Mononuclear cell (primary cell): ENCODE results near the gene POLD1. TPM values are rescaled to one million over a fixed set of nuclear protein-coding genes. Genes with fewer than 3 reads are reported as not detected.

ENCODE experiments used
- H3K27me3 ChIP-seq: 2 replicates; pipeline ENCODE4 v1.6.0; 2011; ENCODE audit warnings: low read length, control low read depth; ENCODE audit not compliant: insufficient read depth
- H3K4me1 ChIP-seq: 2 replicates; pipeline ENCODE4 v1.5.1; 2011; ENCODE audit warnings: mild to moderate bottlenecking, low read length, control low read depth; ENCODE audit not compliant: insufficient read depth
- H3K4me3 ChIP-seq: 2 replicates; pipeline ENCODE4 v1.5.1; 2011; ENCODE audit warnings: mild to moderate bottlenecking, low read length, moderate library complexity
- H3K9me3 ChIP-seq: 2 replicates; pipeline ENCODE4 v1.5.1; 2011; ENCODE audit warnings: low read depth, mild to moderate bottlenecking, control low read depth, low read length
- total RNA-seq: library from RNA; depleted of rRNA; stranded (reverse); fragments of >200 nt; gene quantifications from one replicate; pipeline ENCODE4 v1.2.3, GENCODE V29; 2012

POLD1 gene
- total RNA-seq, 1 donor: 7.7 TPM

- Histone ChIP-seq H3K9me3 (no peaks in the 10 kb centered on the region), H3K4me1 (no peaks in the 10 kb centered on the region), H3K4me3 (no peak overlapping the region), H3K27me3 (no peaks in the 10 kb centered on the region)
Observed at GRCh38 chr19:50399368-50399745, 15.2 kb downstream of the POLD1 start.

- Histone ChIP-seq H3K27me3 (no peaks in the 10 kb centered on the region), H3K9me3 (no peaks in the 10 kb centered on the region), H3K4me3 (no peak overlapping the region), H3K4me1 (no peaks in the 10 kb centered on the region)
Observed at GRCh38 chr19:50401605-50402450, 17.7 kb downstream of the POLD1 start.

DNA sequence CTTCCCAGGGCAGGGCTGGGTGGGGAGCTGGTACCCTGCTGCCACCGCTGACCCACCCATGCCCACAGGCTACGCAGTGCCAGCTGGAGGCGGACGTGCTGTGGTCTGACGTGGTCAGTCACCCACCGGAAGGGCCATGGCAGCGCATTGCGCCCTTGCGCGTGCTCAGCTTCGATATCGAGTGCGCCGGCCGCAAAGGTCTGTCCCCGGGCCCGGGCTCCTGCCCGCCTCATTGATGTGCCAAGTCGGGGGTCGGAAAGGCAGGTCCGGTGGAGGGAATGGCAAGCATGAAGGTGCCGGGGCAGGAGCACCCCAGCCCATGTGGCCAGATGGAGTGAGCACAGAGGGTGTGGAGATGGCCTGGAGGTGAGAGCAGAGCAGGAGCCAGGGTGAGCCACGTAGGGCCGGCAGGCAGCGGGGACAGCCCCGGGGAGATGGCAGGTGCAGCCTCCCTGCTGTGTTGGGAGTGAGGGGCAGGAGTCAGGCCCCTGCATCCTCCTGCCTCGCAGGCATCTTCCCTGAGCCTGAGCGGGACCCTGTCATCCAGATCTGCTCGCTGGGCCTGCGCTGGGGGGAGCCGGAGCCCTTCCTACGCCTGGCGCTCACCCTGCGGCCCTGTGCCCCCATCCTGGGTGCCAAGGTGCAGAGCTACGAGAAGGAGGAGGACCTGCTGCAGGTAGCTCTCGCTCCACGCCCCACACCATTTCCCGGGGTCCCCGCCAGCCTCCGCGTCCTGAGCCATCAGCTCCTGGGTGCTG lies 18.6 kb downstream of the POLD1 start:
- no peak overlapping the region for H3K4me3 ChIP-seq
- no peaks in the 10 kb centered on the region for H3K27me3 ChIP-seq
- H3K9me3 ChIP-seq: no peaks in the 10 kb centered on the region
- H3K4me1 ChIP-seq: no peaks in the 10 kb centered on the region

DNA sequence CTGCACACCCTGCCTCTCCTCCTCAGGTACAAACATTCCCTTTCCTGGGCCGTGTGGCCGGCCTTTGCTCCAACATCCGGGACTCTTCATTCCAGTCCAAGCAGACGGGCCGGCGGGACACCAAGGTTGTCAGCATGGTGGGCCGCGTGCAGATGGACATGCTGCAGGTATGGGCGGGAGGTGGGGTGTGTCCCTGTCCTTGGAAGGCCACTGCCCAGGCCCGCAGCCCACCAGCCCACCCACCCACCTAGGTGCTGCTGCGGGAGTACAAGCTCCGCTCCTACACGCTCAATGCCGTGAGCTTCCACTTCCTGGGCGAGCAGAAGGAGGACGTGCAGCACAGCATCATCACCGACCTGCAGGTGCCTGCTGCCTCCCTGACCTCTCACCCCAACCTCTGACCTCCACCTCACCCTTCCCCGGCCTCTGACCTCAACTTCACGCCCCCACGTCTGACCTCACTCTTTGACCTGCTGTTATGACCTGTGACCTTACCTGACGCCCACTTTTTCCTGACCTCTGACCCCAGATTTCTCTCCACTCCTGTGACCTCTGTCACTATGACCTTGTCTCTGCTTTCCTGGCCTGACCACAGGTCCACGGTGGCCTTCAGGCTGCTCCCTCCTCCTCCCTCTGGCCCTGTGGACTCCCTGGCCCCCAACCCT lies 22.1 kb downstream of the POLD1 start:
- no peaks in the 10 kb centered on the region for H3K9me3 ChIP-seq
- H3K27me3 ChIP-seq: no peaks in the 10 kb centered on the region
- no peaks in the 10 kb centered on the region for H3K4me1 ChIP-seq
- no peak overlapping the region for H3K4me3 ChIP-seq

GRCh38 chr19:50406829-50407228 lies 22.7 kb downstream of the POLD1 start:
- H3K27me3 ChIP-seq: no peaks in the 10 kb centered on the region
- no peak overlapping the region for H3K4me3 ChIP-seq
- H3K4me1 ChIP-seq: no peaks in the 10 kb centered on the region
- H3K9me3 ChIP-seq: no peaks in the 10 kb centered on the region

GRCh38 chr19:50409347-50409746 lies 25.2 kb downstream of the POLD1 start:
- H3K9me3 ChIP-seq: no peaks in the 10 kb centered on the region

GRCh38 chr19:50410109-50410508 lies 26.0 kb downstream of the POLD1 start:
- H3K9me3 ChIP-seq: no peaks in the 10 kb centered on the region
- H3K4me1 ChIP-seq: peaks cover 7% of the 10 kb centered on the region
- H3K4me3 ChIP-seq: no peak overlapping the region
- no peaks in the 10 kb centered on the region for H3K27me3 ChIP-seq

More at GRCh38 chr19:50409347-50409746, 25.2 kb downstream of the POLD1 start:
- Histone ChIP-seq H3K4me1 (no peaks in the 10 kb centered on the region), H3K4me3 (no peak overlapping the region), H3K27me3 (no peaks in the 10 kb centered on the region)

- peaks cover 25% of the 10 kb centered on the region for H3K4me1 ChIP-seq
- H3K27me3 ChIP-seq: no peaks in the 10 kb centered on the region
- no peaks in the 10 kb centered on the region for H3K9me3 ChIP-seq
- no peak overlapping the region for H3K4me3 ChIP-seq
Observed at GRCh38 chr19:50412419-50412818, 28.3 kb downstream of the POLD1 start.

DNA sequence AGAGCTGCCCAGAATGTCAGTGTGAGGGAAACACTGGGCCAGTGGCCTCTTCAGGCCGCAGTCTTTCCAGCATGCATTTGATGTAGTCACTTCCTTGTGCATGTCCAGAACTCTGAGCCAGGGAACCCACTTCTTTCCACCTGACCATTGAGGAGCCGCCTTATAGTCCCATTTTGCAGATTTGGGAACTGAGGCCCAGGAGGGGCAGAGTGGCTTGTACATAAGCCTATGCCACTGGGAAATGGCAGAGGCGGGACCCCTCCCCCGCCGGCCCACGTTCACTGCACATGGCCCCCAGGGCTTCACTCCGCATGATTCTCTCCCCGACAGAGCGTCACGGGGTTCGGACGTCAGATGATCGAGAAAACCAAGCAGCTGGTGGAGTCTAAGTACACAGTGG lies 28.9 kb downstream of the POLD1 start:
- Histone ChIP-seq H3K4me1 (peaks cover 25% of the 10 kb centered on the region), H3K9me3 (no peaks in the 10 kb centered on the region), H3K27me3 (no peaks in the 10 kb centered on the region), H3K4me3 (no peak overlapping the region)

DNA sequence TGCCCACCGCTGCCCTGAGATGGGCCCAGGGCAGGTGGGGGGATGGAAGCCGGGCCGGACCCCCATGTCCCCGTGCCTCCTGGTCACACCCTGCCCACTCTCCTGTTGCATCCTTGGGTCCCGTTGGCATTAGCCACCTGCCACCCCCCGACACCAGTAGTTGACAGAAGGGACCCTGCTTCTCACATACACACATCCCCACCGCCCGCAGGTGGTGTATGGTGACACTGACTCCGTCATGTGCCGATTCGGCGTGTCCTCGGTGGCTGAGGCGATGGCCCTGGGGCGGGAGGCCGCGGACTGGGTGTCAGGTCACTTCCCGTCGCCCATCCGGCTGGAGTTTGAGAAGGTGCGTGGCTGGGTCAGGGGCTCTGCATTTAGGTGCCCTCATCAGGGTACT lies 29.4 kb downstream of the POLD1 start:
- Histone ChIP-seq H3K4me1 (peaks cover 25% of the 10 kb centered on the region), H3K4me3 (no peak overlapping the region), H3K9me3 (no peaks in the 10 kb centered on the region), H3K27me3 (no peaks in the 10 kb centered on the region)

GRCh38 chr19:50414864-50415660 lies 30.9 kb downstream of the POLD1 start:
- no peak overlapping the region for H3K4me3 ChIP-seq

GRCh38 chr19:50415661-50416033 lies 31.5 kb downstream of the POLD1 start:
- H3K9me3 ChIP-seq: no peaks in the 10 kb centered on the region
- peaks cover 3% of the 10 kb centered on the region for H3K27me3 ChIP-seq
- peaks cover 25% of the 10 kb centered on the region for H3K4me1 ChIP-seq
- H3K4me3 ChIP-seq: no peak overlapping the region

More at GRCh38 chr19:50414864-50415660, 30.9 kb downstream of the POLD1 start:
- Histone ChIP-seq H3K4me1 (peaks cover 25% of the 10 kb centered on the region), H3K27me3 (peaks cover 3% of the 10 kb centered on the region), H3K9me3 (no peaks in the 10 kb centered on the region)

DNA sequence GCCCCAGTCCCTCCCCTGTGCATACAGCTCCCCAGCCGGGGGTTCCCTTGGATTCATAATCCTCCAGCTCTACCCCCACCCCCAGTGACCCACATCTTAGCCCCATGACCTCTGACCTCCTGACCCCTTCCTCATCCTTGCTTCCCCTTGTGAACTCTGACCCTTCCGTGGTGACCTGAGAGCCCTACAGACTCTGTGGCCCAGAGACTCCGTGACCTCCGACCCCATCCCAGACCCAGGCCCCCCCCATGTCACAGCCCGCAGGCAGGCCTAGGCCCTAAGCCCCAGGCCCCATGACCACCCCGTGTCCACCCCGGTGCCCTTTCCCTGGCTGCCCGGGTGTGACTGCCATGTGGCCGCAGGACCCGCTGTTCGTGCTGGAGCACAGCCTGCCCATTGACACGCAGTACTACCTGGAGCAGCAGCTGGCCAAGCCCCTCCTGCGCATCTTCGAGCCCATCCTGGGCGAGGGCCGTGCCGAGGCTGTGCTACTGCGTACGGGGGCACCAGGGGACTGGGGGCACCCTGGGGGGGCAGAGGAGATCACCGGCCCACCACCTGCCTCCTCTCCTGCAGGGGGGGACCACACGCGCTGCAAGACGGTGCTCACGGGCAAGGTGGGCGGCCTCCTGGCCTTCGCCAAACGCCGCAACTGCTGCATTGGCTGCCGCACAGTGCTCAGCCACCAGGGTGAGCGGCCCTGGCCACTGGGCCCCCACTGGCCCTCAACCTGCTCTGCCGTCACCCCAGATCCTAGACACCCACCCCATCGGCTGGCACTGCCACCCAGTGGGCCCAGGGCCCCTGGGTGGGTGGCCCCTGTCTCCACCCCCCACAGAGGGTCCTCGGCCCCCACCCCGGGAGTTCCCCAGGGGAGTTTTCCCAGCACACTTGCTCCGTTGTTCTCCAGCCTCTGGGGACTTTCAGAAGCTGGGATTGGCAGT lies 32.2 kb downstream of the POLD1 start:
- Histone ChIP-seq H3K4me1 (peaks cover 25% of the 10 kb centered on the region), H3K4me3 (no peak overlapping the region), H3K9me3 (no peaks in the 10 kb centered on the region), H3K27me3 (peaks cover 3% of the 10 kb centered on the region)
